ENCODE data around the gene COL27A1. TPM values are rescaled to one million over a fixed set of nuclear protein-coding genes. Genes with fewer than 3 reads are reported as not detected.
"Not testable (repeated sequence)": the region's sequence is repeated elsewhere in the genome, so short reads cannot be mapped to it uniquely, and the experiment has no call there.

COL27A1 gene
- total RNA-seq, 1 experiment from 2014 or later: 37.0 TPM

GRCh38 chr9:114126247-114127060, 28.9 kb upstream of the COL27A1 start:
- no peak for DNase-seq (ENCODE audit: low spot score)
- Histone ChIP-seq H3K9me3 (ENCODE audit: low read depth, low read length, poor library complexity, severe bottlenecking) (no peaks in the 10 kb centered on the region), H3K36me3 (ENCODE audit: insufficient read depth, low read length, poor library complexity, severe bottlenecking) (no peaks in the 10 kb centered on the region), H3K4me1 (ENCODE audit: insufficient read depth, low read length, poor library complexity, severe bottlenecking) (no peaks in the 10 kb centered on the region), H3K27ac (ENCODE audit: low read depth, low read length, poor library complexity, severe bottlenecking) (no peak overlapping the region), H3K27me3 (replicated peaks; ENCODE audit: insufficient read depth, low read depth, low read length, poor library complexity) (no peaks in the 10 kb centered on the region), H3K4me3 (ENCODE audit: low read depth, low read length, poor library complexity, severe bottlenecking) (no peak overlapping the region)
- no TSS peak for BruUV-seq (replicated peaks)
- ChIA-PET POLR2A (ENCODE audit: low non-redundant PET) (no interaction called here), CTCF (no interaction called here)
- intact Hi-C loops (cut with micrococcal nuclease; ENCODE audit: unreplicated experiment): no loop called here
- no peak for TF ChIP-seq CTCF (conservative IDR thresholded peaks at IDR 0.05; ENCODE audit: low read depth, low read length)
- no peak for TF ChIP-seq EZH2 (IDR thresholded peaks at IDR 0.05; ENCODE audit: borderline replicate concordance, low read depth, low read length, poor library complexity, severe bottlenecking)

DNA sequence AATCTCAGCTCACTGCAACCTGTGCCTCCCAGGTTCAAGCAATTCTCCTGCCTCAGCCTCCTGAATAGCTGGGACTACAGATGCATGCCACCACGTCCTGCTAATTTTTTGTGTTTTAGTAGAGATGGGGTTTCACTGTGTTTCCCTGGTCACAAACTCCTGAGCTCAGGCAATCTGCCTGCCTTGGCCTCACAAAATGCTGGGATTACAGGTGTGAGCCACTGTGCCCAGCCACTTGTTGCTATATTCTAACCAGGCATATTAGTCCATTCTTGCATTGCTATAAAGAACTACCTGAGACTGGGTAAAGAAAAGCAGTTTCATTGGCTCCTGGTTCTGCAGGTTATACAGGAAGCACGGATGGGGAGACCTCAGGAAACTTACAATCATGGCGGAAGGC, 26.6 kb upstream of the COL27A1 start:
- H3K27ac ChIP-seq (ENCODE audit: low read depth, low read length, poor library complexity, severe bottlenecking); H3K36me3 ChIP-seq (ENCODE audit: insufficient read depth, low read length, poor library complexity, severe bottlenecking); intact Hi-C loops (cut with micrococcal nuclease; ENCODE audit: unreplicated experiment); BruUV-seq (replicated peaks); H3K4me1 ChIP-seq (ENCODE audit: insufficient read depth, low read length, poor library complexity, severe bottlenecking); POLR2A ChIA-PET (ENCODE audit: low non-redundant PET); H3K9me3 ChIP-seq (ENCODE audit: low read depth, low read length, poor library complexity, severe bottlenecking); H3K4me3 ChIP-seq (ENCODE audit: low read depth, low read length, poor library complexity, severe bottlenecking); DNase-seq (ENCODE audit: low spot score); H3K27me3 ChIP-seq (replicated peaks; ENCODE audit: insufficient read depth, low read depth, low read length, poor library complexity): not testable (repeated sequence)
- CTCF ChIA-PET: interaction anchor here (0.7 kb wide), 1 partner anchor 344 kb away, joined by 11 read pairs; no protein-coding TSS in a partner anchor

- intact Hi-C loops (cut with micrococcal nuclease; ENCODE audit: unreplicated experiment): no loop called here
- Histone ChIP-seq H3K9me3 (ENCODE audit: low read depth, low read length, poor library complexity, severe bottlenecking) (no peaks in the 10 kb centered on the region), H3K27me3 (replicated peaks; ENCODE audit: insufficient read depth, low read depth, low read length, poor library complexity) (no peaks in the 10 kb centered on the region), H3K27ac (ENCODE audit: low read depth, low read length, poor library complexity, severe bottlenecking) (no peak overlapping the region), H3K4me1 (ENCODE audit: insufficient read depth, low read length, poor library complexity, severe bottlenecking) (no peaks in the 10 kb centered on the region), H3K4me3 (ENCODE audit: low read depth, low read length, poor library complexity, severe bottlenecking) (no peak overlapping the region), H3K36me3 (ENCODE audit: insufficient read depth, low read length, poor library complexity, severe bottlenecking) (no peaks in the 10 kb centered on the region)
- no TSS peak for BruUV-seq (replicated peaks)
- no peak for DNase-seq (ENCODE audit: low spot score)
- TF ChIP-seq CTCF (conservative IDR thresholded peaks at IDR 0.05; ENCODE audit: low read depth, low read length): no peak
- TF ChIP-seq EZH2 (IDR thresholded peaks at IDR 0.05; ENCODE audit: borderline replicate concordance, low read depth, low read length, poor library complexity, severe bottlenecking): no peak
- POLR2A ChIA-PET (ENCODE audit: low non-redundant PET): no interaction called here
- CTCF ChIA-PET: no interaction called here
These were observed 25.2 kb upstream of the COL27A1 start for GRCh38 chr9:114130141-114130540.

Measured in A673 (cell line).